ENCODE data around the gene CFAP74. TPM values are rescaled to one million over a fixed set of nuclear protein-coding genes. Genes with fewer than 3 reads are reported as not detected.

Gene CFAP74
- total and polyA plus RNA-seq, 9 of the 15 experiments (the other 6 are each of a cell fraction or from before 2014, with no cell fraction given) = 0.03 to 0.15 (median 0.05) TPM; not detected in 6

DNA sequence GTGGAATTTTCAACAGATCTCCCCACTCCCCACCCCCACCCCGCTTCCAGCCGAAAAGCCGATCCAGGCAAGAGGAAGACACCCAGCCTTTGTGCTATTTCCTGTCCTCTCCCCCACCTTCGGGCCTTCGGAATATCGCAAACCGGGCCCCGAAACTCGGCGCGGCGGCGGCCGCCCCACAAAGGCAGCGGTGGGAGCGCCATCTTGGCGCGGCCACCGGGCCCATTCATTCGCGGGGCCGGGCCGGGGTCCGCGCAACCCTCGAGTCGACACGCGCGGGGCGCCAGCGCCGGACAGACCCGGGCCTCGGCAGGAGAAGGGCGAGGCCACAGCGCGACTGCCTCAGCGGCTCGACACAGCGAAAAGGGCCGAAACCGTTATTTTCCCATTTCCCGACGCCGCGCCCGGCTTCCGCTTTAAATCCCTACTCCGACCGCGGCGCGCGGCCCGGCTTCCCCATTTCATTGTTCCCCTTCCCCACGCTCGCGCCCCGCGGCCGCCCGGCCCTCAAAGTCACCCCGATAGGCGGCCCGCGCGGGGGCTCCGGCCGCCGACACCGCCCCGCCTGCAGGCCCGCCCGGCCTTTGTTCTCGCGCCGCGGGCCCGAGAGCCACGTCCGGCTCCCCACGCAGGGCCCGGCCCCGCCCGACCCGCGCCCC is 113.6 kb downstream of the CFAP74 start:
- Histone ChIP-seq H3K79me2 (ENCODE audit: control insufficient read depth, insufficient read depth, low read length) (peaks cover 64% of the 10 kb centered on the region), H3K36me3 (ENCODE audit: control insufficient read depth, insufficient read depth, low read length) (peaks cover 15% of the 10 kb centered on the region), H3K4me1 (replicated peaks in 1 of 2; ENCODE audit: control insufficient read depth in 2 of 2, insufficient read depth in 2 of 2, low read length in 2 of 2) (peaks cover 28 to 56% of the 10 kb centered on the region in 2 experiments), H3K4me2 (ENCODE audit: insufficient read depth, low read length) (peak overlapping the region; percentile 84), H2AFZ (ENCODE audit: low read depth, low read length) (peak overlapping the region; percentile 64), H3K4me3 (peak overlapping the region; percentile 85), H4K20me1 (replicated peaks; ENCODE audit: control insufficient read depth, insufficient read depth, low read length) (peaks cover 19% of the 10 kb centered on the region), H3K9me3 (replicated peaks; ENCODE audit: control insufficient read depth, insufficient read depth, low read depth, low read length) (no peaks in the 10 kb centered on the region), H3K27me3 (ENCODE audit: control insufficient read depth in 2 of 2, insufficient read depth in 2 of 2, low read length in 2 of 2) (peaks cover 0 to 1% of the 10 kb centered on the region in 2 experiments; a peak in 1 of 5 replicates), H3K27ac (ENCODE audit: extremely low read depth, low read depth, low read length) (peak overlapping the region; percentile 97), H3K9me1 (ENCODE audit: control insufficient read depth, insufficient read depth, low read length) (peaks cover 3% of the 10 kb centered on the region), H3K9ac (ENCODE audit: insufficient read depth in 1 of 2, low read depth in 2 of 2, low read length in 2 of 2) (peak overlapping the region; percentile 93 to 100)
- FAIRE-seq (no peak), DNase-seq (ENCODE audit: extremely low read depth in 1 of 4, low spot score in 3 of 4) (peak; percentile 52 to 74 (median 68)), ATAC-seq (peak; percentile 37)
- in situ Hi-C loops (cut with MboI) (no loop called here), intact Hi-C loops (cut with micrococcal nuclease) (no loop called here)
- no TSS peak for BruUV-seq (replicated peaks)
- ChIA-PET POLR2A (no interaction called here), CTCF (ENCODE audit: low intra/inter-chr PET ratio) (no interaction called here)
- 1% methylated on average over 42 of the region's 88 CpGs for WGBS (ENCODE audit: insufficient coverage, low coverage, missing lambda C conversion rate)
- no peak for TF ChIP-seq TARDBP (IDR thresholded peaks at IDR 0.05)
- peak; percentile 92; the same call in 1 of the 2 replicates for TF ChIP-seq NR1H2 (CRISPR knock-in tag; IDR thresholded peaks at IDR 0.05)
- peak; percentile 33; the same call in 1 of the 2 replicates for TF ChIP-seq STAG1 (CRISPR knock-in tag; IDR thresholded peaks at IDR 0.05; ENCODE audit: borderline replicate concordance)
- 0 out of 2 replicates have a peak, but pooled peaks have one; percentile 40 for TF ChIP-seq ATF7 (IDR thresholded peaks at IDR 0.05)
- TF ChIP-seq SMARCA4 (IDR thresholded peaks at IDR 0.05) = 0 out of 2 replicates have a peak, but pooled peaks have one; percentile 2
- TF ChIP-seq CTBP1 (IDR thresholded peaks at IDR 0.05; ENCODE audit: borderline replicate concordance) = peak; percentile 62; the same call in 1 of the 2 replicates
- no peak for TF ChIP-seq IRF2 (CRISPR knock-in tag; IDR thresholded peaks at IDR 0.05)
- TF ChIP-seq GATAD2A (IDR thresholded peaks at IDR 0.05) = 0 out of 2 replicates have a peak, but pooled peaks have one; percentile 34
- peak; percentile 63 for TF ChIP-seq SAFB (IDR thresholded peaks at IDR 0.05; ENCODE audit: borderline replicate concordance, low read depth, low read length)
- peak; percentile 47 for TF ChIP-seq FIP1L1 (IDR thresholded peaks at IDR 0.05; ENCODE audit: low read depth, low read length, poor library complexity, severe bottlenecking)
- TF ChIP-seq, protein P1, sequence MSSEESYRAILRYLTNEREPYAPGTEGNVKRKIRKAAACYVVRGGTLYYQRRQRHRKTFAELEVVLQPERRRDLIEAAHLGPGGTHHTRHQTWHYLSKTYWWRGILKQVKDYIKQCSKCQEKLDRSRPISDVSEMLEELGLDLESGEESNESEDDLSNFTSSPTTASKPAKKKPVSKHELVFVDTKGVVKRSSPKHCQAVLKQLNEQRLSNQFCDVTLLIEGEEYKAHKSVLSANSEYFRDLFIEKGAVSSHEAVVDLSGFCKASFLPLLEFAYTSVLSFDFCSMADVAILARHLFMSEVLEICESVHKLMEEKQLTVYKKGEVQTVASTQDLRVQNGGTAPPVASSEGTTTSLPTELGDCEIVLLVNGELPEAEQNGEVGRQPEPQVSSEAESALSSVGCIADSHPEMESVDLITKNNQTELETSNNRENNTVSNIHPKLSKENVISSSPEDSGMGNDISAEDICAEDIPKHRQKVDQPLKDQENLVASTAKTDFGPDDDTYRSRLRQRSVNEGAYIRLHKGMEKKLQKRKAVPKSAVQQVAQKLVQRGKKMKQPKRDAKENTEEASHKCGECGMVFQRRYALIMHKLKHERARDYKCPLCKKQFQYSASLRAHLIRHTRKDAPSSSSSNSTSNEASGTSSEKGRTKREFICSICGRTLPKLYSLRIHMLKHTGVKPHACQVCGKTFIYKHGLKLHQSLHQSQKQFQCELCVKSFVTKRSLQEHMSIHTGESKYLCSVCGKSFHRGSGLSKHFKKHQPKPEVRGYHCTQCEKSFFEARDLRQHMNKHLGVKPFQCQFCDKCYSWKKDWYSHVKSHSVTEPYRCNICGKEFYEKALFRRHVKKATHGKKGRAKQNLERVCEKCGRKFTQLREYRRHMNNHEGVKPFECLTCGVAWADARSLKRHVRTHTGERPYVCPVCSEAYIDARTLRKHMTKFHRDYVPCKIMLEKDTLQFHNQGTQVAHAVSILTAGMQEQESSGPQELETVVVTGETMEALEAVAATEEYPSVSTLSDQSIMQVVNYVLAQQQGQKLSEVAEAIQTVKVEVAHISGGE (CRISPR knock-in tag; IDR thresholded peaks at IDR 0.05) = no peak; a peak in 1 of 6 replicates
- peak; percentile 73 for TF ChIP-seq RB1 (IDR thresholded peaks at IDR 0.05; ENCODE audit: low read depth)
- no peak for TF ChIP-seq ZNF668 (CRISPR knock-in tag; IDR thresholded peaks at IDR 0.05)
- TF ChIP-seq, protein P2, sequence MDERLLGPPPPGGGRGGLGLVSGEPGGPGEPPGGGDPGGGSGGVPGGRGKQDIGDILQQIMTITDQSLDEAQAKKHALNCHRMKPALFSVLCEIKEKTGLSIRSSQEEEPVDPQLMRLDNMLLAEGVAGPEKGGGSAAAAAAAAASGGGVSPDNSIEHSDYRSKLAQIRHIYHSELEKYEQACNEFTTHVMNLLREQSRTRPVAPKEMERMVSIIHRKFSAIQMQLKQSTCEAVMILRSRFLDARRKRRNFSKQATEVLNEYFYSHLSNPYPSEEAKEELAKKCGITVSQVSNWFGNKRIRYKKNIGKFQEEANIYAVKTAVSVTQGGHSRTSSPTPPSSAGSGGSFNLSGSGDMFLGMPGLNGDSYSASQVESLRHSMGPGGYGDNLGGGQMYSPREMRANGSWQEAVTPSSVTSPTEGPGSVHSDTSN (CRISPR knock-in tag; IDR thresholded peaks at IDR 0.05; ENCODE audit: low read depth) = no peak
- TF ChIP-seq, protein P2 (tag; conservative IDR thresholded peaks at IDR 0.05; ENCODE audit: low read depth) = no peak
- TF ChIP-seq NBN (IDR thresholded peaks at IDR 0.05; ENCODE audit: low read depth) = no peak
- no peak for TF ChIP-seq NFE2L1 (tag; IDR thresholded peaks at IDR 0.05; ENCODE audit: borderline replicate concordance, low read depth)
